K562 (cell line): Measurements from ENCODE around the gene MZB1. TPM values are rescaled to one million over a fixed set of nuclear protein-coding genes. Genes with fewer than 3 reads are reported as not detected.

ENCODE experiments used
- BRF1 ChIP-seq: IDR thresholded peaks from 3 replicates; pipeline ENCODE4 v1.6.1; 2011; ENCODE audit warnings: borderline replicate concordance, mild to moderate bottlenecking; ENCODE audit not compliant: insufficient read length; ENCODE audit errors: extremely low read depth
- CHD2 ChIP-seq: IDR thresholded peaks from 2 replicates; pipeline ENCODE4 v1.6.1; 2011; ENCODE audit warnings: low read depth, low read length
- ETV6 ChIP-seq, 3 experiments: fragments of 150-350 bp in 1 of 3; sonication (generic) in 1 of 3; formaldehyde crosslinking in 1 of 3; IDR thresholded peaks; 2 replicates each; pipeline versions ENCODE4 v1.6.1 to v1.8.0; 2014 to 2022; ENCODE audit warnings: borderline replicate concordance in 2 of 3, low read depth in 2 of 3, antibody characterized with exemption in 1 of 3, low read length in 1 of 3, mild to moderate bottlenecking in 1 of 3, missing genetic modification reagents in 1 of 3
- HMGN3 ChIP-seq: IDR thresholded peaks from 2 replicates; pipeline ENCODE4 v1.6.1; 2011; ENCODE audit warnings: borderline replicate concordance, low read depth, mild to moderate bottlenecking, mixed read lengths, low read length; ENCODE audit not compliant: insufficient read length; ENCODE audit errors: extremely low read depth
- HNRNPH1 ChIP-seq: fragments of 200-400 bp; formaldehyde crosslinking; optimal IDR thresholded peaks from 2 replicates; pipeline ENCODE3; 2017; ENCODE audit warnings: low read depth, mild to moderate bottlenecking, low read length, moderate library complexity
- HNRNPUL1 ChIP-seq: fragments of 200-400 bp; formaldehyde crosslinking; IDR thresholded peaks from 2 replicates; pipeline ENCODE4 v1.6.1; 2017; ENCODE audit warnings: low read length
- IRF2 ChIP-seq: sonication (generic); formaldehyde crosslinking; IDR thresholded peaks from 2 replicates; pipeline ENCODE4 v1.8.1; 2022; ENCODE audit warnings: mild to moderate bottlenecking, missing genetic modification reagents
- POLR2AphosphoS5 ChIP-seq: IDR thresholded peaks from 2 replicates; pipeline ENCODE4 v1.6.1; 2011; ENCODE audit warnings: mild to moderate bottlenecking, low read depth, low read length, moderate library complexity; ENCODE audit not compliant: control insufficient read depth, insufficient read depth
- PTTG1 ChIP-seq: fragments of 450-650 bp; IDR thresholded peaks from 2 replicates; pipeline ENCODE4 v1.6.1; 2016; ENCODE audit warnings: low read depth, mild to moderate bottlenecking, missing genetic modification characterization, missing compliant biosample characterization
- ZNF12 ChIP-seq: sonication (generic); formaldehyde crosslinking; IDR thresholded peaks from 2 replicates; pipeline ENCODE4 v1.4.0; 2020; ENCODE audit warnings: mild to moderate bottlenecking, missing genetic modification reagents
- ZNF311 ChIP-seq: fragments of 250-450 bp; sonication (Bioruptor Pico); IDR thresholded peaks from 2 replicates; pipeline ENCODE4 v1.4.0; 2020; ENCODE audit warnings: mild to moderate bottlenecking, moderate library complexity
- ZNF644 ChIP-seq: fragments of 200-800 bp; sonication (Bioruptor generic); IDR thresholded peaks from 2 replicates; pipeline ENCODE4 v1.6.1; 2016; ENCODE audit warnings: low read depth, missing genetic modification characterization, missing compliant biosample characterization
- ZNF764 ChIP-seq: fragments of 250-450 bp; sonication (Bioruptor Pico); IDR thresholded peaks from 2 replicates; pipeline ENCODE4 v1.4.0; 2020; ENCODE audit warnings: low read depth, mild to moderate bottlenecking, moderate library complexity
- polyA plus RNA-seq, 8 experiments: library from polyadenylated mRNA; depleted of rRNA in 4 of 8; stranded (reverse) in 5 of 8; unstranded in 3 of 8; fragments of >200 nt; fragmentation: Nextera tagmentation in 2 of 8; fragmentation: Illumina TruSeq in 1 of 8; extraction: Ambion mirVana in 2 of 8; extraction: Trizol in 1 of 8; gene quantifications; 2 replicates each; pipeline versions ENCODE4 v1.2.1 to v1.2.3, GENCODE V29; 2011 to 2014; ENCODE audit warnings: inconsistent platforms in 1 of 8, missing spikeins in 1 of 8
- total RNA-seq, 7 experiments: library from RNA; depleted of rRNA in 6 of 7; stranded (reverse); fragments of >200 nt in 6 of 7; fragmentation: Illumina TruSeq in 2 of 7; extraction: Trizol in 2 of 7; gene quantifications; 2 replicates each; pipeline versions ENCODE4 v1.2.1 to v1.2.3, GENCODE V29; 2011 to 2021; ENCODE audit warnings: low replicate concordance in 1 of 7
- TF ChIP-seq, protein P1 (sequence below): sonication (generic); formaldehyde crosslinking; IDR thresholded peaks from 2 replicates; pipeline ENCODE4 v1.8.1; 2023; ENCODE audit warnings: missing genetic modification reagents, mild to moderate bottlenecking, borderline replicate concordance
- TF ChIP-seq, protein P2 (sequence below): sonication (generic); formaldehyde crosslinking; IDR thresholded peaks from 2 replicates; pipeline ENCODE4 v1.8.0; 2022; ENCODE audit warnings: missing genetic modification reagents, mild to moderate bottlenecking, borderline replicate concordance
- TF ChIP-seq, protein P3 (sequence below): fragments of 450-650 bp; IDR thresholded peaks from 2 replicates; pipeline ENCODE4 v1.6.1; 2016; ENCODE audit warnings: low read depth, mild to moderate bottlenecking, moderate library complexity
- TF ChIP-seq, protein P4 (sequence below): fragments of 250-450 bp; sonication (Bioruptor Pico); IDR thresholded peaks from 2 replicates; pipeline ENCODE4 v1.9.0; 2021; ENCODE audit warnings: mild to moderate bottlenecking, inconsistent platforms

MZB1 gene
- total and polyA plus RNA-seq, 9 of the 15 experiments (the other 6 are each of a cell fraction or from before 2014, with no cell fraction given) = 0.13 to 0.31 TPM; not detected in 7

DNA sequence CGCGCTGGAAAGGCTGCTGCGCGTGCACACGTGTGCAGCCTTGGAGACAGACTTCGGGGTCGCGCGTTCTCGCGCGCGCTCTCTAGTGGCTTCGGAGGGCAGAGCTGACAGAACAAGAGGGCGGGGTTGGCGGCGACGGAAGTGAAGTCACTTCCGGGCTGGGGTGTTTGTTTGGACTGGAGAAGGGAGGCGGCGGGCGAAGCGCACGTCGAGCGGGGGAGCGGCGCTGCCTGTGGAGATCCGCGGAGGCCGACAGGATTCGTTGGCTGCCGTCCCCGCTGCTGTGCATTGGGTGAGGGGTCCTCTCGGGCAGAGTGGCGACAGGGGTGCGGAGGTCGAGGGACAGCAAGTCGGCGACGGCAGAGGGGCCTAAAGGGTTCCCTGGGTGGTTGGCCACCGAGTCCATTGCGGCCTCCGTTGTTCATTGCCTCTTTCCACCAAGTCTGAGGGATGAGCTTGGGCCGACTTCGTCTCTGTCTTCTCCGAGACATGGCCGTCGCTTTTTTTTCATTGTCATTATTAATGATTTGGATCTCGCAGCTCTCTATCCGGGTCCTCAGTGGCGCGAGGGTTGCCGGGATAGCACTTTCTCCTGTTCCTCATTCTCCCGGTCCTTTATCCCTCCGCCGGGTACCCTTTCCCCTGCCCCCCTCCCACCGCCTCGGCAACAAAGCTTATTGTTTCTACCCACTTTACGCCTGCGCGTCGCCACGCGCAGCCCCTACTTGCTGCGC is 47.9 kb downstream of the MZB1 start, which contains the start of gene PAIP2 (continued):
- TF ChIP-seq, protein P1, sequence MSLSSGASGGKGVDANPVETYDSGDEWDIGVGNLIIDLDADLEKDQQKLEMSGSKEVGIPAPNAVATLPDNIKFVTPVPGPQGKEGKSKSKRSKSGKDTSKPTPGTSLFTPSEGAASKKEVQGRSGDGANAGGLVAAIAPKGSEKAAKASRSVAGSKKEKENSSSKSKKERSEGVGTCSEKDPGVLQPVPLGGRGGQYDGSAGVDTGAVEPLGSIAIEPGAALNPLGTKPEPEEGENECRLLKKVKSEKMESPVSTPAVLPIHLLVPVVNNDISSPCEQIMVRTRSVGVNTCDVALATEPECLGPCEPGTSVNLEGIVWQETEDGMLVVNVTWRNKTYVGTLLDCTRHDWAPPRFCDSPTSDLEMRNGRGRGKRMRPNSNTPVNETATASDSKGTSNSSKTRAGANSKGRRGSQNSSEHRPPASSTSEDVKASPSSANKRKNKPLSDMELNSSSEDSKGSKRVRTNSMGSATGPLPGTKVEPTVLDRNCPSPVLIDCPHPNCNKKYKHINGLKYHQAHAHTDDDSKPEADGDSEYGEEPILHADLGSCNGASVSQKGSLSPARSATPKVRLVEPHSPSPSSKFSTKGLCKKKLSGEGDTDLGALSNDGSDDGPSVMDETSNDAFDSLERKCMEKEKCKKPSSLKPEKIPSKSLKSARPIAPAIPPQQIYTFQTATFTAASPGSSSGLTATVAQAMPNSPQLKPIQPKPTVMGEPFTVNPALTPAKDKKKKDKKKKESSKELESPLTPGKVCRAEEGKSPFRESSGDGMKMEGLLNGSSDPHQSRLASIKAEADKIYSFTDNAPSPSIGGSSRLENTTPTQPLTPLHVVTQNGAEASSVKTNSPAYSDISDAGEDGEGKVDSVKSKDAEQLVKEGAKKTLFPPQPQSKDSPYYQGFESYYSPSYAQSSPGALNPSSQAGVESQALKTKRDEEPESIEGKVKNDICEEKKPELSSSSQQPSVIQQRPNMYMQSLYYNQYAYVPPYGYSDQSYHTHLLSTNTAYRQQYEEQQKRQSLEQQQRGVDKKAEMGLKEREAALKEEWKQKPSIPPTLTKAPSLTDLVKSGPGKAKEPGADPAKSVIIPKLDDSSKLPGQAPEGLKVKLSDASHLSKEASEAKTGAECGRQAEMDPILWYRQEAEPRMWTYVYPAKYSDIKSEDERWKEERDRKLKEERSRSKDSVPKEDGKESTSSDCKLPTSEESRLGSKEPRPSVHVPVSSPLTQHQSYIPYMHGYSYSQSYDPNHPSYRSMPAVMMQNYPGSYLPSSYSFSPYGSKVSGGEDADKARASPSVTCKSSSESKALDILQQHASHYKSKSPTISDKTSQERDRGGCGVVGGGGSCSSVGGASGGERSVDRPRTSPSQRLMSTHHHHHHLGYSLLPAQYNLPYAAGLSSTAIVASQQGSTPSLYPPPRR (CRISPR knock-in tag) = no peak
- TF ChIP-seq, protein P2, sequence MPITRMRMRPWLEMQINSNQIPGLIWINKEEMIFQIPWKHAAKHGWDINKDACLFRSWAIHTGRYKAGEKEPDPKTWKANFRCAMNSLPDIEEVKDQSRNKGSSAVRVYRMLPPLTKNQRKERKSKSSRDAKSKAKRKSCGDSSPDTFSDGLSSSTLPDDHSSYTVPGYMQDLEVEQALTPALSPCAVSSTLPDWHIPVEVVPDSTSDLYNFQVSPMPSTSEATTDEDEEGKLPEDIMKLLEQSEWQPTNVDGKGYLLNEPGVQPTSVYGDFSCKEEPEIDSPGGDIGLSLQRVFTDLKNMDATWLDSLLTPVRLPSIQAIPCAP (CRISPR knock-in tag) = no peak
- TF ChIP-seq ZNF311 (CRISPR knock-in tag) (no peak), HNRNPH1 (no peak), ZNF12 (0 out of 2 replicates have a peak, but pooled peaks have one; percentile 6), BRF1 (no peak), PTTG1 (tag) (no peak), ZNF764 (CRISPR knock-in tag) (no peak), HNRNPUL1 (no peak), HMGN3 (peak; percentile 91), CHD2 (peak; percentile 42; the same call in 1 of the 2 replicates), IRF2 (no peak), POLR2AphosphoS5 (peak; percentile 93), ETV6 (IDR thresholded peaks at IDR 0.05; ENCODE audit: borderline replicate concordance in 1 of 2, low read depth in 2 of 2, low read length in 1 of 2) (no peak), ETV6 (CRISPR knock-in tag; IDR thresholded peaks at IDR 0.05; ENCODE audit: borderline replicate concordance) (0 out of 2 replicates have a peak, but pooled peaks have one; percentile 83), ZNF644 (tag) (peak; percentile 12; the same call in 1 of the 2 replicates)
- TF ChIP-seq, protein P3, sequence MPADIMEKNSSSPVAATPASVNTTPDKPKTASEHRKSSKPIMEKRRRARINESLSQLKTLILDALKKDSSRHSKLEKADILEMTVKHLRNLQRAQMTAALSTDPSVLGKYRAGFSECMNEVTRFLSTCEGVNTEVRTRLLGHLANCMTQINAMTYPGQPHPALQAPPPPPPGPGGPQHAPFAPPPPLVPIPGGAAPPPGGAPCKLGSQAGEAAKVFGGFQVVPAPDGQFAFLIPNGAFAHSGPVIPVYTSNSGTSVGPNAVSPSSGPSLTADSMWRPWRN = no peak; the same call in 1 of the 2 replicates
- TF ChIP-seq, protein P4, sequence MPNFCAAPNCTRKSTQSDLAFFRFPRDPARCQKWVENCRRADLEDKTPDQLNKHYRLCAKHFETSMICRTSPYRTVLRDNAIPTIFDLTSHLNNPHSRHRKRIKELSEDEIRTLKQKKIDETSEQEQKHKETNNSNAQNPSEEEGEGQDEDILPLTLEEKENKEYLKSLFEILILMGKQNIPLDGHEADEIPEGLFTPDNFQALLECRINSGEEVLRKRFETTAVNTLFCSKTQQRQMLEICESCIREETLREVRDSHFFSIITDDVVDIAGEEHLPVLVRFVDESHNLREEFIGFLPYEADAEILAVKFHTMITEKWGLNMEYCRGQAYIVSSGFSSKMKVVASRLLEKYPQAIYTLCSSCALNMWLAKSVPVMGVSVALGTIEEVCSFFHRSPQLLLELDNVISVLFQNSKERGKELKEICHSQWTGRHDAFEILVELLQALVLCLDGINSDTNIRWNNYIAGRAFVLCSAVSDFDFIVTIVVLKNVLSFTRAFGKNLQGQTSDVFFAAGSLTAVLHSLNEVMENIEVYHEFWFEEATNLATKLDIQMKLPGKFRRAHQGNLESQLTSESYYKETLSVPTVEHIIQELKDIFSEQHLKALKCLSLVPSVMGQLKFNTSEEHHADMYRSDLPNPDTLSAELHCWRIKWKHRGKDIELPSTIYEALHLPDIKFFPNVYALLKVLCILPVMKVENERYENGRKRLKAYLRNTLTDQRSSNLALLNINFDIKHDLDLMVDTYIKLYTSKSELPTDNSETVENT (CRISPR knock-in tag) = peak; percentile 86
